SK-N-SH (cell line): ENCODE results near the gene ZNF366. TPM values are rescaled to one million over a fixed set of nuclear protein-coding genes. Genes with fewer than 3 reads are reported as not detected.
A peak's percentile ranks its signal among the peaks of the same experiment; 100 is the strongest.

Experiments
- CTCF ChIA-PET: fragments of 300-600, 350-600 bp; formaldehyde crosslinking; extraction: SDS; loops from one replicate; lab custom pipeline; 2021; lab: Yijun Ruan, JAX
- POLR2A ChIA-PET: fragments of 350-600 bp; sonication (Branson Sonifier 250); formaldehyde crosslinking; extraction: SDS; loops from one replicate; lab custom pipeline; 2020; ENCODE audit warnings: antibody characterized with exemption, inconsistent platforms; lab: Yijun Ruan, JAX
- DNase-seq: peaks from one replicate; pipeline ENCODE4 v3.0.0; 2012
- H2AFZ ChIP-seq: fragments of 200-600 bp; sonication (generic); 2 replicates; pipeline ENCODE4 v1.8.1; 2016; ENCODE audit warnings: antibody characterized with exemption, mild to moderate bottlenecking, low read depth
- H3F3A ChIP-seq: fragments of 200-600 bp; sonication (generic); replicated peaks from 2 replicates; pipeline ENCODE3; 2016; ENCODE audit warnings: antibody characterized with exemption, mild to moderate bottlenecking; ENCODE audit not compliant: insufficient read depth
- H3K27ac ChIP-seq, 2 experiments: fragments of 200-500 bp in 1 of 2; fragments of 200-600 bp in 1 of 2; sonication (Bioruptor generic) in 1 of 2; sonication (generic), shearing (Covaris generic) in 1 of 2; 2 replicates each; pipeline versions ENCODE4 v1.5.1 to v1.6.1; 2014 to 2016; ENCODE audit warnings: low read depth in 2 of 2, inconsistent platforms in 1 of 2, low read length in 1 of 2, mild to moderate bottlenecking in 1 of 2, mixed read lengths in 1 of 2
- H3K27me3 ChIP-seq: fragments of 200-600 bp; sonication (generic), shearing (Covaris generic); 2 replicates; pipeline ENCODE4 v1.6.1; 2016; ENCODE audit warnings: mixed run types; ENCODE audit not compliant: insufficient read depth
- H3K36me3 ChIP-seq, 2 experiments: fragments of 200-500 bp in 1 of 2; fragments of 200-600 bp in 1 of 2; sonication (Bioruptor generic) in 1 of 2; sonication (generic) in 1 of 2; replicated peaks in 1 of 2; 2 replicates each; pipeline versions ENCODE3 to v1.5.1; 2014 to 2016; ENCODE audit warnings: low read length in 1 of 2, mild to moderate bottlenecking in 1 of 2; ENCODE audit not compliant: insufficient read depth in 2 of 2, control insufficient read depth in 1 of 2
- H3K4me1 ChIP-seq, 2 experiments: fragments of 200-500 bp in 1 of 2; fragments of 200-600 bp in 1 of 2; sonication (Bioruptor generic) in 1 of 2; sonication (generic), shearing (Covaris generic) in 1 of 2; 2 replicates each; pipeline versions ENCODE4 v1.5.1 to v1.6.1; 2014 to 2016; ENCODE audit warnings: low read depth in 1 of 2, low read length in 1 of 2, mixed run types in 1 of 2; ENCODE audit not compliant: insufficient read depth in 2 of 2, control insufficient read depth in 1 of 2
- H3K4me2 ChIP-seq: fragments of 200-600 bp; sonication (generic), shearing (Covaris generic); 2 replicates; pipeline ENCODE4 v1.6.1; 2017; ENCODE audit warnings: mixed run types
- H3K4me3 ChIP-seq, 2 experiments: fragments of 200-500 bp in 1 of 2; fragments of 200-600 bp in 1 of 2; sonication (Bioruptor generic) in 1 of 2; sonication (generic), shearing (Covaris generic) in 1 of 2; 2 replicates each; pipeline versions ENCODE4 v1.5.1 to v1.8.1; 2014 to 2016; ENCODE audit warnings: low read depth in 2 of 2, inconsistent platforms in 1 of 2, low read length in 1 of 2, mild to moderate bottlenecking in 1 of 2, mixed read lengths in 1 of 2, moderate library complexity in 1 of 2
- H3K79me2 ChIP-seq: fragments of 200-600 bp; sonication (generic); 2 replicates; pipeline ENCODE4 v1.8.1; 2017; ENCODE audit warnings: mild to moderate bottlenecking; ENCODE audit not compliant: insufficient read depth
- H3K9ac ChIP-seq: fragments of 200-600 bp; sonication (generic); 2 replicates; pipeline ENCODE4 v1.6.1; 2017; ENCODE audit warnings: mixed run types
- H3K9me2 ChIP-seq: fragments of 200-600 bp; sonication (generic); 2 replicates; pipeline ENCODE4 v1.6.1; 2017; ENCODE audit warnings: mixed run types
- H3K9me3 ChIP-seq: fragments of 200-600 bp; sonication (generic); 2 replicates; pipeline ENCODE4 v1.6.1; 2017; ENCODE audit warnings: mixed run types, mild to moderate bottlenecking, moderate library complexity
- H4K20me1 ChIP-seq: fragments of 200-600 bp; sonication (generic); 2 replicates; pipeline ENCODE4 v1.6.1; 2017; ENCODE audit warnings: mild to moderate bottlenecking, mixed run types; ENCODE audit not compliant: insufficient read depth
- CTCF ChIP-seq: fragments of 200-600 bp; sonication (generic); IDR thresholded peaks from 2 replicates; pipeline ENCODE4 v1.6.1; 2017; ENCODE audit warnings: antibody characterized with exemption, mild to moderate bottlenecking, moderate library complexity
- ELF1 ChIP-seq: IDR thresholded peaks from 2 replicates; pipeline ENCODE4 v1.4.0; 2012
- EP300 ChIP-seq, 2 experiments: IDR thresholded peaks; 2 replicates each; pipeline versions ENCODE4 v1.4.0 to v1.6.1; 2012; ENCODE audit warnings: borderline replicate concordance in 1 of 2, low read depth in 1 of 2, low read length in 1 of 2
- FOSL2 ChIP-seq: IDR thresholded peaks from 2 replicates; pipeline ENCODE4 v1.4.0; 2012; ENCODE audit warnings: low read depth, mild to moderate bottlenecking, moderate library complexity, borderline replicate concordance
- FOXM1 ChIP-seq: IDR thresholded peaks from 2 replicates; pipeline ENCODE4 v1.4.0; 2012; ENCODE audit warnings: low read depth, mild to moderate bottlenecking
- GABPA ChIP-seq: IDR thresholded peaks from 2 replicates; pipeline ENCODE4 v1.4.0; 2012; ENCODE audit warnings: low read depth, mild to moderate bottlenecking
- IRF3 ChIP-seq: fragments of 150-350 bp; IDR thresholded peaks from 2 replicates; pipeline ENCODE4 v1.6.1; 2016; ENCODE audit warnings: mild to moderate bottlenecking, low read depth, low read length
- JUND ChIP-seq: IDR thresholded peaks from 2 replicates; pipeline ENCODE4 v1.4.0; 2012
- MAX ChIP-seq: IDR thresholded peaks from 2 replicates; pipeline ENCODE4 v1.4.0; 2012; ENCODE audit warnings: low read depth
- MEF2A ChIP-seq: IDR thresholded peaks from 2 replicates; pipeline ENCODE4 v1.4.0; 2012; ENCODE audit warnings: low read depth, borderline replicate concordance
- MXI1 ChIP-seq: IDR thresholded peaks from 2 replicates; pipeline ENCODE4 v1.6.1; 2012; ENCODE audit warnings: mild to moderate bottlenecking, low read depth, low read length, improper control_type of control experiment
- NFIC ChIP-seq: IDR thresholded peaks from 2 replicates; pipeline ENCODE4 v1.4.0; 2012; ENCODE audit warnings: borderline replicate concordance
- NRF1 ChIP-seq: IDR thresholded peaks from 2 replicates; pipeline ENCODE4 v1.6.1; 2012; ENCODE audit warnings: low read depth, mild to moderate bottlenecking, low read length
- PBX3 ChIP-seq: IDR thresholded peaks from 2 replicates; pipeline ENCODE4; 2012
- RAD21 ChIP-seq: IDR thresholded peaks from 2 replicates; pipeline ENCODE4 v1.6.1; 2012; ENCODE audit warnings: mild to moderate bottlenecking, low read length
- RXRA ChIP-seq: IDR thresholded peaks from 2 replicates; pipeline ENCODE4 v1.4.0; 2012; ENCODE audit warnings: low read depth, mild to moderate bottlenecking, borderline replicate concordance
- SIN3A ChIP-seq: IDR thresholded peaks from 2 replicates; pipeline ENCODE4 v1.6.1; 2012; ENCODE audit warnings: low read depth, mild to moderate bottlenecking, low read length, moderate library complexity, borderline replicate concordance
- SMC3 ChIP-seq: IDR thresholded peaks from 2 replicates; pipeline ENCODE4 v1.6.1; 2012; ENCODE audit warnings: low read depth, low read length, improper control_type of control experiment
- TAF1 ChIP-seq: IDR thresholded peaks from 2 replicates; pipeline ENCODE4 v1.6.1; 2012; ENCODE audit warnings: low read depth, mild to moderate bottlenecking, low read length, moderate library complexity, borderline replicate concordance
- TEAD4 ChIP-seq: IDR thresholded peaks from 2 replicates; pipeline ENCODE4 v1.4.0; 2012; ENCODE audit warnings: mild to moderate bottlenecking, borderline replicate concordance; ENCODE audit not compliant: insufficient read depth
- USF1 ChIP-seq: IDR thresholded peaks from 2 replicates; pipeline ENCODE4 v1.4.0; 2012; ENCODE audit warnings: low read depth, borderline replicate concordance
- YY1 ChIP-seq: IDR thresholded peaks from 2 replicates; pipeline ENCODE4 v1.4.0; 2012; ENCODE audit warnings: low read depth, mild to moderate bottlenecking
- WGBS: methylation state at CpG from one replicate; pipeline ENCODE4 v1.1.6; 2017; ENCODE audit warnings: low lambda C conversion rate; 5-methylcytosine and 5-hydroxymethylcytosine counted together
- polyA plus RNA-seq, 3 experiments: library from polyadenylated mRNA; depleted of rRNA; stranded (reverse); fragments of >200 nt; gene quantifications; 2 replicates each; pipeline ENCODE4 v1.2.3, GENCODE V29; 2012

The ZNF366 gene
- polyA plus RNA-seq, 1 of the 3 experiments (the other 2 are of a cell fraction) = not detected

GRCh38 chr5:72454996-72455395 lies 52.2 kb downstream of the ZNF366 start:
- Histone ChIP-seq H3F3A (peaks cover 28% of the 10 kb centered on the region), H3K27me3 (no peaks in the 10 kb centered on the region), H3K4me1 (peaks cover 14 to 23% of the 10 kb centered on the region in 2 experiments; a peak in 3 of 4 replicates), H3K36me3 (no peaks in the 10 kb centered on the region), H4K20me1 (no peaks in the 10 kb centered on the region), H3K9me2 (no peaks in the 10 kb centered on the region), H3K9ac (no peak overlapping the region), H2AFZ (no peak overlapping the region), H3K4me2 (no peak overlapping the region), H3K9me3 (no peaks in the 10 kb centered on the region), H3K27ac (no peak overlapping the region), H3K79me2 (no peaks in the 10 kb centered on the region), H3K4me3 (no peak overlapping the region)
- ChIA-PET CTCF (interaction anchor here (0.8 kb wide), 2 partner anchors 8 to 351 kb away, joined by 3 read pairs; no protein-coding TSS in a partner anchor), POLR2A (no interaction called here)
- WGBS = 93% methylated on average over 2 of the region's 2 CpGs
- DNase-seq = no peak
- no peak for TF ChIP-seq ELF1
- no peak for TF ChIP-seq RAD21
- no peak for TF ChIP-seq TEAD4
- TF ChIP-seq NRF1 = no peak
- TF ChIP-seq FOXM1 = no peak
- TF ChIP-seq PBX3 = no peak
- no peak for TF ChIP-seq EP300 (IDR thresholded peaks at IDR 0.05; ENCODE audit: borderline replicate concordance in 1 of 2, low read depth in 1 of 2, low read length in 1 of 2)
- TF ChIP-seq USF1 = no peak
- TF ChIP-seq NFIC = no peak
- TF ChIP-seq MEF2A = no peak
- TF ChIP-seq SIN3A = no peak

GRCh38 chr5:72453246-72453775 lies 53.9 kb downstream of the ZNF366 start:
- H4K20me1 ChIP-seq = no peaks in the 10 kb centered on the region
- peaks cover 14 to 23% of the 10 kb centered on the region in 2 experiments; a peak in 3 of 4 replicates for H3K4me1 ChIP-seq
- peak overlapping the region; percentile 23; the same call in 1 of the 2 replicates for H3K9ac ChIP-seq
- peak overlapping the region; percentile 87 to 98; a peak in 3 of 4 replicates for H3K27ac ChIP-seq
- no peaks in the 10 kb centered on the region for H3K27me3 ChIP-seq
- peak overlapping the region; percentile 72 for H2AFZ ChIP-seq
- no peaks in the 10 kb centered on the region for H3K36me3 ChIP-seq
- H3K9me3 ChIP-seq = no peaks in the 10 kb centered on the region
- no peaks in the 10 kb centered on the region for H3K9me2 ChIP-seq
- no peak for DNase-seq
- POLR2A ChIA-PET = no interaction called here
- WGBS = 94% methylated on average over 3 of the region's 4 CpGs
- no peak overlapping the region for H3K4me3 ChIP-seq
- CTCF ChIA-PET = no interaction called here
- H3K4me2 ChIP-seq = peak overlapping the region; percentile 36; the same call in 1 of the 2 replicates
- no peak for TF ChIP-seq USF1
- TF ChIP-seq SMC3 = no peak
- no peak for TF ChIP-seq IRF3
- TF ChIP-seq YY1 = no peak
- no peak for TF ChIP-seq RXRA
- no peak for TF ChIP-seq MAX
- TF ChIP-seq FOSL2 = no peak
- TF ChIP-seq TEAD4 = no peak
- no peak for TF ChIP-seq TAF1
- TF ChIP-seq CTCF = no peak
- TF ChIP-seq JUND = no peak
- no peak for TF ChIP-seq NRF1
- TF ChIP-seq MXI1 = no peak
- no peak for TF ChIP-seq RAD21
- no peak for TF ChIP-seq GABPA
- H3F3A ChIP-seq = peaks cover 28% of the 10 kb centered on the region
- H3K79me2 ChIP-seq = no peaks in the 10 kb centered on the region
